SH-SY5Y (cell line): Measurements from ENCODE around the gene EVI2B.

Experiments used
- GATA2 ChIP-seq: IDR thresholded peaks from 2 replicates; pipeline ENCODE4 v1.6.1; 2011; ENCODE audit warnings: mild to moderate bottlenecking, low read depth, low read length
- GATA3 ChIP-seq: IDR thresholded peaks from 2 replicates; pipeline ENCODE4 v1.6.1; 2011; ENCODE audit warnings: low read depth, mild to moderate bottlenecking, low read length, moderate library complexity

DNA sequence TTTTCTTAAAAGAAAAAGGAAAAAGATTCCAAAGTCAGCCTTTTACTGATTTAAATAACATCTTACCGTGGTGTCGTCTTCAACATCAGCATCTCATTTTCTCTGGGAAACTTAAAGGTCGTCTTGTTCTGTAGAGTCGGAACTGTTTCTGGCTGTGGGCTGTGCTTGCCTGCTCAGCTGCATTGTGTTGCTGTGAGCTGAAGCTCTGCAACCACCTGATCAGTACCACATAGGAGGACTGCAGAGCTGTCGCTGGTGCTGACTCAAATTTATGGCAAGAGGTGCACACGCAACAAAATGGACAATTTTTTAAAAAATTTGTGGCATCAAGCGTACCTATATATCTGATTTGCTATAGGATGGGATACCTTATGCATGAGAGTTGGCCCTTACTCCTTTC is 16.8 kb downstream of the EVI2B start, which contains the start of gene OMG:
- no peak for TF ChIP-seq GATA3
- no peak for TF ChIP-seq GATA2
